CD14-positive monocyte (primary cell): ENCODE results near the gene TMEM259. TPM values are rescaled to one million over a fixed set of nuclear protein-coding genes. Genes with fewer than 3 reads are reported as not detected.
A peak's percentile ranks its signal among the peaks of the same experiment; 100 is the strongest.

ENCODE experiments used
- DNase-seq, 3 donors: peaks; one replicate each; pipeline ENCODE4 v3.0.0-alpha.2; 2011 to 2022
- H2AFZ ChIP-seq: 2 replicates; pipeline ENCODE4 v1.6.0; 2012; ENCODE audit warnings: mild to moderate bottlenecking, low read depth, low read length, inconsistent platforms; ENCODE audit not compliant: insufficient read depth, poor library complexity, severe bottlenecking
- H3K27ac ChIP-seq, 2 donors: 1 replicate in 1 of 2; 2 replicates in 1 of 2; pipeline ENCODE4 v1.5.1; 2012 to 2013; ENCODE audit warnings: low read length in 2 of 2, control low read depth in 1 of 2, inconsistent platforms in 1 of 2, low read depth in 1 of 2, mild to moderate bottlenecking in 1 of 2
- H3K27me3 ChIP-seq, 2 donors: one replicate each; pipeline versions ENCODE4 v1.6.0 to v1.6.1; 2011 to 2013; ENCODE audit warnings: low read length in 2 of 2; ENCODE audit not compliant: control insufficient read depth in 2 of 2, insufficient read depth in 2 of 2
- H3K36me3 ChIP-seq, 2 donors: replicated peaks in 1 of 2; 1 replicate in 1 of 2; 2 replicates in 1 of 2; pipeline versions ENCODE4 v1.5.1 to v1.6.1; 2012 to 2013; ENCODE audit warnings: low read length in 2 of 2, control low read depth in 1 of 2, inconsistent platforms in 1 of 2, mild to moderate bottlenecking in 1 of 2; ENCODE audit not compliant: insufficient read depth in 2 of 2, control insufficient read depth in 1 of 2
- H3K4me1 ChIP-seq, 2 donors: 1 replicate in 1 of 2; 2 replicates in 1 of 2; pipeline versions ENCODE4 v1.5.1 to v1.6.1; 2012 to 2013; ENCODE audit warnings: low read length in 2 of 2, control low read depth in 1 of 2, inconsistent platforms in 1 of 2, mild to moderate bottlenecking in 1 of 2, moderate library complexity in 1 of 2; ENCODE audit not compliant: insufficient read depth in 2 of 2, control insufficient read depth in 1 of 2
- H3K4me2 ChIP-seq: replicated peaks from 2 replicates; pipeline ENCODE3; 2012; ENCODE audit warnings: low read length, moderate library complexity, mild to moderate bottlenecking; ENCODE audit not compliant: poor library complexity, severe bottlenecking; ENCODE audit errors: extremely low read depth
- H3K4me3 ChIP-seq, 3 experiments: fragments of 200-600 bp in 1 of 3; sonication (generic) in 1 of 3; replicated peaks in 1 of 3; 1 replicate in 2 of 3; 2 replicates in 1 of 3; pipeline ENCODE4 v1.5.1; 2011 to 2013; ENCODE audit warnings: low read length in 3 of 3, mild to moderate bottlenecking in 3 of 3, control low read depth in 2 of 3, low read depth in 2 of 3, inconsistent platforms in 1 of 3, moderate library complexity in 1 of 3
- H3K79me2 ChIP-seq: 2 replicates; pipeline ENCODE4 v1.6.0; 2012; ENCODE audit warnings: mild to moderate bottlenecking, control low read depth, inconsistent platforms, low read length, moderate library complexity; ENCODE audit not compliant: insufficient read depth
- H3K9ac ChIP-seq: 2 replicates; pipeline ENCODE4 v1.6.0; 2017; ENCODE audit warnings: low read length, mild to moderate bottlenecking; ENCODE audit not compliant: insufficient read depth, poor library complexity, severe bottlenecking
- H3K9me3 ChIP-seq, 2 donors: replicated peaks in 1 of 2; 1 replicate in 1 of 2; 2 replicates in 1 of 2; pipeline versions ENCODE4 v1.5.1 to v1.6.1; 2012 to 2013; ENCODE audit warnings: low read length in 2 of 2, control low read depth in 1 of 2; ENCODE audit not compliant: control insufficient read depth in 1 of 2, insufficient read depth in 1 of 2
- H4K20me1 ChIP-seq: 2 replicates; pipeline ENCODE4 v1.6.0; 2012; ENCODE audit warnings: mild to moderate bottlenecking, low read length, control low read depth, moderate library complexity; ENCODE audit not compliant: insufficient read depth
- H3K27ac Mint-ChIP-seq, 7 donors: one replicate each; pipeline ENCODE4 v1.8.0; 2020; ENCODE audit warnings: mild to moderate bottlenecking in 7 of 7, mixed read lengths in 7 of 7, moderate library complexity in 6 of 7, inconsistent platforms in 2 of 7
- H3K27me3 Mint-ChIP-seq, 3 donors: one replicate each; pipeline ENCODE4 v1.8.0; 2021 to 2022; ENCODE audit warnings: low read depth in 3 of 3, mild to moderate bottlenecking in 3 of 3, mixed read lengths in 3 of 3, moderate library complexity in 3 of 3, inconsistent platforms in 1 of 3
- H3K36me3 Mint-ChIP-seq, 2 donors: one replicate each; pipeline ENCODE4 v1.8.0; 2020; ENCODE audit warnings: mixed read lengths in 2 of 2, inconsistent platforms in 1 of 2, mild to moderate bottlenecking in 1 of 2
- H3K4me1 Mint-ChIP-seq: one replicate; pipeline ENCODE4 v1.8.0; 2020; ENCODE audit warnings: mild to moderate bottlenecking, mixed read lengths
- H3K4me3 Mint-ChIP-seq, 2 donors: one replicate each; pipeline ENCODE4 v1.8.0; 2020; ENCODE audit warnings: mild to moderate bottlenecking in 2 of 2, mixed read lengths in 2 of 2, moderate library complexity in 1 of 2
- H3K9me3 Mint-ChIP-seq, 7 donors: one replicate each; pipeline ENCODE4 v1.8.0; 2020 to 2022; ENCODE audit warnings: mixed read lengths in 7 of 7, mild to moderate bottlenecking in 6 of 7, moderate library complexity in 6 of 7, inconsistent platforms in 2 of 7
- CTCF ChIP-seq: fragments of 200-600 bp; IDR thresholded peaks from one replicate; pipeline ENCODE4 v1.8.0; 2022; ENCODE audit warnings: antibody characterized with exemption, mild to moderate bottlenecking
- WGBS: methylation state at CpG from one replicate; pipeline ENCODE4 v1.1.5; 2013; ENCODE audit warnings: missing lambda C conversion rate; ENCODE audit not compliant: insufficient coverage; 5-methylcytosine and 5-hydroxymethylcytosine counted together
- intact Hi-C, 2 donors: fragments of 100-400 bp; cut with micrococcal nuclease; formaldehyde crosslinking; loops; one replicate each; pipeline versions ENCODE4 v1.15.0 to v1.15.1; 2023
- polyA plus RNA-seq, 3 donors: library from polyadenylated mRNA; depleted of rRNA in 1 of 3; unstranded in 2 of 3; stranded (reverse) in 1 of 3; fragments of 300-500 nt in 2 of 3; fragments of >200 nt in 1 of 3; fragmentation: Illumina TruSeq in 2 of 3; gene quantifications; 1 replicate in 2 of 3; 2 replicates in 1 of 3; pipeline ENCODE4 v1.2.3, GENCODE V29; 2012 to 2021

The TMEM259 gene
- polyA plus RNA-seq, 3 donors = 37.4 to 417 (median 45.0) TPM

- Histone ChIP-seq H3K4me1 (peaks cover 18 to 28% of the 10 kb centered on the region in 2 donors), H3K9ac (no peak overlapping the region), H3K27me3 (no peaks in the 10 kb centered on the region), H3K9me3 (no peaks in the 10 kb centered on the region), H3K4me3 (peak overlapping the region in 1 of 3 experiments; percentile 53), H2AFZ (peak overlapping the region; percentile 50), H3K4me2 (peak overlapping the region; percentile 78), H4K20me1 (no peaks in the 10 kb centered on the region), H3K36me3 (peaks cover 0 to 13% of the 10 kb centered on the region in 2 donors), H3K27ac (no peak overlapping the region), H3K79me2 (peaks cover 12% of the 10 kb centered on the region)
- H3K4me3 Mint-ChIP-seq = peak overlapping the region; percentile 7 to 48
- H3K36me3 Mint-ChIP-seq = peaks cover 9 to 15% of the 10 kb centered on the region in 2 donors
- peak; percentile 43 to 67 (median 57) for DNase-seq
- H3K4me1 Mint-ChIP-seq = peaks cover 17% of the 10 kb centered on the region
- no peaks in the 10 kb centered on the region for H3K9me3 Mint-ChIP-seq
- H3K27ac Mint-ChIP-seq = no peak overlapping the region
- peak; percentile 93 for TF ChIP-seq CTCF
- intact Hi-C loops = loop anchor here (1.0 to 10.0 kb wide), 6 partner anchors 60 to 210 kb away; no protein-coding TSS in a partner anchor
- under 1% methylated on average over 42 of the region's 46 CpGs for WGBS
- H3K27me3 Mint-ChIP-seq = peaks cover 0 to 4% (median 1%) of the 10 kb centered on the region in 3 donors
These were observed 38.3 kb downstream of the TMEM259 start for GRCh38 chr19:982567-983170.

GRCh38 chr19:980133-980998 lies 40.6 kb downstream of the TMEM259 start:
- no peak overlapping the region for H3K27ac ChIP-seq
- WGBS = 74% methylated on average over 26 of the region's 32 CpGs
- H3K4me2 ChIP-seq = no peak overlapping the region
- peaks cover 9% of the 10 kb centered on the region for H3K79me2 ChIP-seq
- H3K9me3 Mint-ChIP-seq = no peaks in the 10 kb centered on the region
- no peaks in the 10 kb centered on the region for H3K27me3 ChIP-seq
- H3K9me3 ChIP-seq = no peaks in the 10 kb centered on the region
- peak overlapping the region in 1 of 7 donors; percentile 40 for H3K27ac Mint-ChIP-seq
- H3K4me3 Mint-ChIP-seq = no peak overlapping the region
- no peak overlapping the region for H3K4me3 ChIP-seq
- peaks cover 18 to 27% of the 10 kb centered on the region in 2 donors for H3K4me1 ChIP-seq
- H3K36me3 ChIP-seq = no peaks in the 10 kb centered on the region
- intact Hi-C loops = loop anchor here (5.0 to 10.0 kb wide), 3 partner anchors 118 to 208 kb away; no protein-coding TSS in a partner anchor
- H3K36me3 Mint-ChIP-seq = peaks cover 2 to 3% of the 10 kb centered on the region in 2 donors
- no peak for TF ChIP-seq CTCF
- DNase-seq = no peak
- peaks cover 19% of the 10 kb centered on the region for H4K20me1 ChIP-seq
- H3K4me1 Mint-ChIP-seq = peaks cover 14% of the 10 kb centered on the region
- H3K9ac ChIP-seq = no peak overlapping the region
- no peak overlapping the region for H2AFZ ChIP-seq
- peaks cover 0 to 4% (median 1%) of the 10 kb centered on the region in 3 donors for H3K27me3 Mint-ChIP-seq
